ENCODE data around the gene ATP9B. TPM values are rescaled to one million over a fixed set of nuclear protein-coding genes. Genes with fewer than 3 reads are reported as not detected.

The ATP9B gene
- polyA plus RNA-seq, 1 of the 3 experiments (the other 2 are of a cell fraction): 11.2 TPM

- no peak for TF ChIP-seq EZH2phosphoT487 (IDR thresholded peaks at IDR 0.05; ENCODE audit: borderline replicate concordance, low read depth)
- no peak for TF ChIP-seq FOSL2 (IDR thresholded peaks at IDR 0.05; ENCODE audit: borderline replicate concordance, low read depth)
- TF ChIP-seq, protein P1, sequence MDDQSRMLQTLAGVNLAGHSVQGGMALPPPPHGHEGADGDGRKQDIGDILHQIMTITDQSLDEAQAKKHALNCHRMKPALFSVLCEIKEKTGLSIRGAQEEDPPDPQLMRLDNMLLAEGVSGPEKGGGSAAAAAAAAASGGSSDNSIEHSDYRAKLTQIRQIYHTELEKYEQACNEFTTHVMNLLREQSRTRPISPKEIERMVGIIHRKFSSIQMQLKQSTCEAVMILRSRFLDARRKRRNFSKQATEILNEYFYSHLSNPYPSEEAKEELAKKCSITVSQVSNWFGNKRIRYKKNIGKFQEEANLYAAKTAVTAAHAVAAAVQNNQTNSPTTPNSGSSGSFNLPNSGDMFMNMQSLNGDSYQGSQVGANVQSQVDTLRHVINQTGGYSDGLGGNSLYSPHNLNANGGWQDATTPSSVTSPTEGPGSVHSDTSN (IDR thresholded peaks at IDR 0.05): no peak
- TF ChIP-seq CHD2 (IDR thresholded peaks at IDR 0.05; ENCODE audit: low read length, partially characterized antibody): no peak
- TF ChIP-seq REST (IDR thresholded peaks at IDR 0.05; ENCODE audit: low read depth, low read length): no peak
These were observed 245.7 kb downstream of the ATP9B start (continued) for GRCh38 chr18:79314838-79315388.

GRCh38 chr18:79315596-79315995 lies 246.4 kb downstream of the ATP9B start:
- 96% methylated on average over 2 of the region's 2 CpGs for WGBS (ENCODE audit: low lambda C conversion rate)
- TF ChIP-seq, protein P1 (IDR thresholded peaks at IDR 0.05): no peak
- TF ChIP-seq GABPA (IDR thresholded peaks at IDR 0.05; ENCODE audit: low read depth) (no peak), TAF1 (IDR thresholded peaks at IDR 0.05; ENCODE audit: borderline replicate concordance, low read depth, low read length) (no peak), NFIC (IDR thresholded peaks at IDR 0.05; ENCODE audit: borderline replicate concordance) (no peak), EP300 (IDR thresholded peaks at IDR 0.05; ENCODE audit: borderline replicate concordance in 1 of 2, low read depth in 1 of 2, low read length in 1 of 2) (no peak), YY1 (IDR thresholded peaks at IDR 0.05; ENCODE audit: low read depth) (no peak), NRF1 (IDR thresholded peaks at IDR 0.05; ENCODE audit: low read depth, low read length) (no peak), RAD21 (IDR thresholded peaks at IDR 0.05; ENCODE audit: low read length) (no peak), RCOR1 (IDR thresholded peaks at IDR 0.05; ENCODE audit: low read length) (no peak), JUND (IDR thresholded peaks at IDR 0.05) (no peak), RXRA (IDR thresholded peaks at IDR 0.05; ENCODE audit: borderline replicate concordance, low read depth) (no peak), ZBTB33 (IDR thresholded peaks at IDR 0.05; ENCODE audit: borderline replicate concordance, low read depth) (no peak), SMC3 (IDR thresholded peaks at IDR 0.05; ENCODE audit: low read depth, low read length) (no peak), REST (IDR thresholded peaks at IDR 0.05; ENCODE audit: low read depth, low read length) (no peak)
- TF ChIP-seq, protein P2, sequence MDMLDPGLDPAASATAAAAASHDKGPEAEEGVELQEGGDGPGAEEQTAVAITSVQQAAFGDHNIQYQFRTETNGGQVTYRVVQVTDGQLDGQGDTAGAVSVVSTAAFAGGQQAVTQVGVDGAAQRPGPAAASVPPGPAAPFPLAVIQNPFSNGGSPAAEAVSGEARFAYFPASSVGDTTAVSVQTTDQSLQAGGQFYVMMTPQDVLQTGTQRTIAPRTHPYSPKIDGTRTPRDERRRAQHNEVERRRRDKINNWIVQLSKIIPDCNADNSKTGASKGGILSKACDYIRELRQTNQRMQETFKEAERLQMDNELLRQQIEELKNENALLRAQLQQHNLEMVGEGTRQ (IDR thresholded peaks at IDR 0.05; ENCODE audit: borderline replicate concordance, low read depth, low read length): no peak

More at GRCh38 chr18:79315596-79315995, 246.4 kb downstream of the ATP9B start:
- CTCF ChIA-PET: no interaction called here
- H3K27ac ChIP-seq (ENCODE audit: low read depth in 2 of 2, low read length in 1 of 2): no peak overlapping the region
- H3F3A ChIP-seq (replicated peaks; ENCODE audit: insufficient read depth): no peaks in the 10 kb centered on the region
- H3K36me3 ChIP-seq (replicated peaks in 1 of 2; ENCODE audit: control insufficient read depth in 1 of 2, insufficient read depth in 2 of 2, low read length in 1 of 2): peaks cover 3 to 4% of the 10 kb centered on the region in 2 experiments
- no peak overlapping the region for H3K9ac ChIP-seq
- no peaks in the 10 kb centered on the region for H3K9me2 ChIP-seq
- H3K79me2 ChIP-seq (ENCODE audit: insufficient read depth): no peaks in the 10 kb centered on the region
- no peak for DNase-seq
- no peak overlapping the region for H3K4me2 ChIP-seq
- H3K9me3 ChIP-seq: no peaks in the 10 kb centered on the region
- POLR2A ChIA-PET: no interaction called here
- H2AFZ ChIP-seq (ENCODE audit: low read depth): no peak overlapping the region
- no peaks in the 10 kb centered on the region for H3K4me1 ChIP-seq (ENCODE audit: control insufficient read depth in 1 of 2, insufficient read depth in 2 of 2, low read depth in 1 of 2, low read length in 1 of 2)
- H4K20me1 ChIP-seq (ENCODE audit: insufficient read depth): no peaks in the 10 kb centered on the region
- H3K27me3 ChIP-seq (ENCODE audit: insufficient read depth): no peaks in the 10 kb centered on the region
- no peak overlapping the region for H3K4me3 ChIP-seq (ENCODE audit: low read depth in 2 of 2, low read length in 1 of 2)
